Hindlimb muscle (tissue), 1 donor: ENCODE results near the gene RNF39. TPM values are rescaled to one million over a fixed set of nuclear protein-coding genes. Genes with fewer than 3 reads are reported as not detected.
"Not testable (repeated sequence)": the region's sequence is repeated elsewhere in the genome, so short reads cannot be mapped to it uniquely, and the experiment has no call there.

Source experiments
- DNase-seq: peaks from one replicate; pipeline ENCODE4 v3.0.0-alpha.2; 2013
- polyA plus RNA-seq: library from polyadenylated mRNA; unstranded; fragments of 120-200 nt; gene quantifications from one replicate; pipeline ENCODE4 v1.2.1, GENCODE V29; 2013; ENCODE audit not compliant: insufficient read length

Gene RNF39
- polyA plus RNA-seq: 0.35 TPM

- DNase-seq: no peak
Measured at GRCh38 chr6:30075094-30075789, at the start of gene RNF39. Gene RNF39 (minus strand): TSS chr6:30075769. CDS start chr6:30075585, 184 bp downstream.

DNA sequence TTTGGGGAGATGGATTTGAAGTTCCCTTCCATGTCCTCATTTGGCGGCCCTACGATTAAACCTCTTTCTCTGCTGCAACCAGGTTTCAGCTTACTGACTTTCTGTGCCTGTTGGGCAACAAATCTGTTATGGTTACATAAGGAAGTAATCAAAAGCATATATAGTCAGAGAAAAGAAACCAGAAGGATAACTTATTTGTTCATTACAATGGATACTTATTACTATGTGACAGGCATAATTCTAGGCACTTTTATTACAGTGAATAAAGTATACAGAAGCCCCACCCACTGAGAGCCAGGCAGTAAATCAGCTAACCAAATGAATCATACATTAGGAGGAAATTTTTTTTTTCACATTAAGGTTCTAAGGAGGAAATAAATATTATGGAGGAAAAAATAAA, 46.9 kb upstream of the RNF39 start:
- no peak for DNase-seq

DNA sequence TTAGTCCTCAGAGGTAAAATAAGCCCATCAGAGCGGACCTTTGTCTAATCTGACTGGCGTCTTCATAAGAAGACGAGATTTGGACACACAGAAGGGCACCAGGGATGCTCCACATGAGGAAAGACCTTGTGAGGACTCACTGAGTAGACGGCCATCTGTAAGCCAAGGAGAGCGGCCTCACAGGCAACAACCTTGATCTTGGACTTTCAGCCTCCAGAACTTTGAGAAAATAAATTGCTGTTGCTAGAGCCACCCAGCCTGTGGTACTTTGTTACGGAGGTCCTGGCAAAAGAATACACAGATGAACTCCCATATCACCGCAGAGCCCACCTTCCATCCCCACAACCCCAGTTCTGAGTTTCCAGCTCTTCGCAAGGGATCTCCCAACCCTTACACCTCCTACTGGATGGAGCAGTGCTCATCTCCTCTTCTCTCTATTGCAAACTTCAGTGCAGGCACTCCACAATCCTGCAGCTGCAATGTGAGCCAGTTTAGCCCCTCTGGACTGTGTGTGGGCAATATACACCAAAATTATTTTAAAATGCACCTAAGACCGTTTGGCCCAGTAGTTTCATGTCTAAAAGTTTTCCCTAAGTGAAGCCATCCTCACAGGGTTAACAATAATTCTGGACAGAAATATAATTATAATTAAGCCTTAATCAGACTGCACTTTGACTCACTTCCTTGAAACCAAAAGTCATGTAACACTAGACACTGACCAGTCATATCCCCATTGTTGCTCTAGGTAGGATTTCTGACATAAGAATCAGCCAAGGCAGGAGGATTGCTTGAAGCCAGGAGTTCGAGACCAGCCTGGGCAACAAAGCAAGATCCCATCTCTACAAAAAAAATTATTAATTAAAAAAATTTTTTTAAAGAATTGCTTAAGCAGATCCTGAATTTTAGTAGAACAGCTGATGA, 46.1 kb upstream of the RNF39 start:
- no peak for DNase-seq

- DNase-seq: not testable (repeated sequence)
Measured at GRCh38 chr6:30118691-30119090, 43.1 kb upstream of the RNF39 start.

- DNase-seq: no peak
Measured at GRCh38 chr6:30116724-30117123, 41.2 kb upstream of the RNF39 start.

GRCh38 chr6:30113841-30114240, 38.3 kb upstream of the RNF39 start:
- no peak for DNase-seq

GRCh38 chr6:30113003-30113759, 37.6 kb upstream of the RNF39 start, which contains the start of gene TRIM31:
Gene TRIM31 (minus strand): TSS chr6:30113090. CDS start chr6:30112805, 285 bp downstream.
- no peak for DNase-seq

DNA sequence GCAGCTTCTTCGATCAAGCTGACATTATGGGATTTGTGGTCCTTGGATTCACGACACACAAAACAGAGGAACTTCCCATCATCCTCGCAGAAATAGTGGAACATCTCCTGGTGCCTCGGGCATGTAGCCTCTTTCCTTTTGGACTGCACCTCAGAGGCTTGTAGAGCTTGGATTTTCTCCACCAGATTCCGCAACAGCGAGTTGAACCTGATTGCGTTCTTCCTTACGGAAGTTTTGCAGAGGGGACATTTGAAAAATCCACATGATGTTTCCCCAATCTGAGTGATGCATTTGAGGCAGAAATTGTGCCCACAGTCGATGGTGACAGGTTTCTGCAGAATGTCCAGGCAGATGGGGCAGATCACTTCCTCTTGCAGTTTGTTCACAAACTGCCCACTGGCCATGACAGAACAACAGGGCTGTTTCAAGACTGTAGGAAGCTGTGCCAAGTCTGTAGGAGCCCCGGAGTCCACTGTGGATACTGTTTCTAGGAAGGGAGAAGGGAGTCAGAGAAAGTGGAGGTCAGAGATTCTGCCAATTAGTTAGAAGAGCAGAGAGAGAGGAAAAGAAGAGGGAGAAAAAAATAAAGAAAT, 36.9 kb upstream of the RNF39 start:
- no peak for DNase-seq

DNA sequence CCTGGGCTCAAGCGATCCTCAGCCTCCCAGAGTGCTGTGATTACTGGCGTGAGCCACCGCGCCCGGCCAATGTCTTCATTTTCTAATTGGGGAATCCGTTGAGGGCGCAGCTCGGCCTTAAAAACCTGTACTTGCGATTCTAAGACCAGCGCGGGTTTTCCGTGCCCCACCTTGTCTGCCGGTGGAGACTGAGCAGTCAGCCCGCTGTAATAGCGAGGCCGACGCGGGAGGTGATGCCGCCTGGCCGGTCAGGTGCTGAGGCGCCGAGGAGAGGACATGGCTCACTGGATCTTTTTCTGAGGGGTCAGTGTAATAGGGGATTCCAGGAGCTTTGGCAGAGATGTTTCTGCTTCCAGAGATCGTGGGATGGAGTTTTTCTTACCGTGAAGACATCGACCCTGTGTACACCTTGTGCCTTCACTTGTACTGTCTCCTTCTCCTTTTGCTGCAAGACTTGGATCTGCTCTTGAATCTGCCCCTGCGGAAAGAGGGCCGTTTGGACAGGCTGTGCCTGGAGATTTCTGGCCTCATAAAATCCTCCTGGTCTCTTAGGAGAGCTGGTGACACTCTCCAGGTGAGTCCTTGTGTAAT, 35.8 kb upstream of the RNF39 start:
- no peak for DNase-seq

GRCh38 chr6:30104661-30105060, 29.1 kb upstream of the RNF39 start:
- DNase-seq: no peak

DNA sequence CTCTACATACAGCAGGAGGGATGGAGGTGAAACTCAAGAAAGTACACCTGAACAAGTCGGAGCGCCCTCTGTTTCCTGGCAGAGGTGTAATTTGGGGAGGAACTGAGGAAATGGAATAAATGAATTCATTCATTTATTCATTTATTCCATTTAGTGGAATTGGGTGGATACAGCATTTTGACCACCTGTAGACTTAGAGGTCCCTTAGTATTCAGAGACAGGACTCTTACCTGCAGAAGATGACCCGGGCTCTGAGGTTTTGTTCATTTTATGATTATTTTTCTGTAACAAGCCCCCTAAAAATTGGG, 28.3 kb upstream of the RNF39 start:
- DNase-seq: no peak

DNA sequence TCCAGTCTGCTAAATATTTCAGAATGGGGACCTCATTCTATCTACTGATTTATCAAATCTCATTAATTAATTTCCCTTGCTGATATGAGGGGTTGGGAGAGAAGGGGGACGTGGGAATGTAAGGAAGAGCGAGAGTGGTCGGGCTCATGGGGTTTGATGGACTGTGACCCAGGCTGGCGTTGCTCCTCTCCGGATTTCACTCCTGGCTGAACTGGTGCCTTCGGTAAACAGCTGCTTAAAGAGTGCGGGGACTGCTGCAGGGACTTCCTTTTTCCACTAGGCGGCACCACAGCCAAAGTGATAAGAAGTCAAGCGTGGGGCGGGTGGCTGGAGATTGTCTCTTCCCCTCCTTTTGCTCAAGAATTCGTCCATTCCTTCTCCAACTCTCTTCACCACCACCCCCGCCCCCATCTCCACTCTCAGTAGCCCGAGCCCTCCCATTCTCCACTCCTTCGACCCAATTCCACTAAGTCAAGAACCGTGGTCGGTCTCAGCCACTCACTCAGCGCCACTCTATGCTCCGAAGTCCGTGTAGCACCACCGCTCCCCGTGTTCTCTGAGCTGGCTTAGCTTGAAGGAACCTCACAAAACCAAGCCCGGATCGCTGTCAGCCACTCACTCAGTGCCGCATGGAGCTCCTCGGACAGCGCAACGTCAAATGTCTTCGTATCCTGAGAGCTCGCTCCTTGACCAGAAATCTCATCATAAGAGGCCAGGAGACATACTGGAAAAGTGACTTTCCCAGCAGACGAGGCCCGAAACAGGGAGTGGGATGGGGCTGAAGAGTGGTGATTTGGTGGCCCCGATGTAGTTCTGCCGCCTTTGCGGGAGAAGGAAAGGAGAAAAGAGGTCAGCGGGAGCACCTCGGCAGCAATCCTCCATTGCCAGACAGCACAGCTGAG, 27.7 kb upstream of the RNF39 start:
- DNase-seq: peak; percentile 83

- DNase-seq: no peak
Measured at GRCh38 chr6:30102414-30102969, 26.9 kb upstream of the RNF39 start.

DNA sequence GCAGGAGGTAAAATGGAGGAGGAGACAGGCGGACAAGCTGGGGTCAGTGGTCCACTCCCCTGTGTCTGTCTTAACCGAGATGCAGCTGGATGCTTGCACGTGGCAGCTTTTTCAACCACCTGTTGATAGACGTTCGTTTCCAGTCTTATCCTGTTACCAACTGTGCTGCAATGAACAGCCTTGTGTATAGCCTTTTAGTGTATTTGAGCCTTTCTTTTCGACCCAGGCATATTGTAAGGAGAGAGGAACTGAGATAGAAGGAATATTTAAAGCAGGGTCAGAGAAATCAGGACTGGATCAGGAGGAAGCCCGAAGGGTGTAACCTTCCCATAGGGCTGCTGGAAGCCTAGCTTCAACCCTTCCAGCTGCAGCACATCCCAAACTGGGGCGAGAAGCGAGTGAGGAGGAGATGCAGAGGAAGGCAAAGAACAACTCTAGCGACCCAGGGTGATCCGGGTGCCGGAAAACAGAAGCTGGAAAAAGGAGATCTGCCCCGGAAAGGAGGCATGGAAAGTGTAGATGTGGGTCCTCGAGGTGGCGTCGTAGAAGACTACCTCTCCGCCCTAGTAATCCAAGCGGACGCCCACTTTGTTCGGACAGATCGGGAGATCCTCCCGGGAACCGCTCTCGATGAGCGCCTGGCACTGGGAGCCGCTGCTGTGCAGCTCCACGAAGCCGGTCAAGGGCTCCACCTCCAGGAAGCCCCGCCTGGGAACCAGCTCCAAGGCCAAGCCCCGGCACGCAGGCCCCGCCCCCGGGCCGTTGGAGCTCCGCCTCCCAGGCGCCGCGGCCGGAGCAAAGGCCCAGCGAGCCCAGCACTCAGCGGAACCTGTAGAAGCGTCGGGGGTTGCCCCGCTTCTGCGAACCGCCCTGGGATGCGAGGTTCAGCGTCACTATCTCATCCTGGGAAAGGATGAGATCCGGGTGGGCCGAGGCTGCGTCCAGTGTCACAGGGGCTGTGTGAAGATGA, 26.2 kb upstream of the RNF39 start:
- peak; percentile 81 for DNase-seq

DNA sequence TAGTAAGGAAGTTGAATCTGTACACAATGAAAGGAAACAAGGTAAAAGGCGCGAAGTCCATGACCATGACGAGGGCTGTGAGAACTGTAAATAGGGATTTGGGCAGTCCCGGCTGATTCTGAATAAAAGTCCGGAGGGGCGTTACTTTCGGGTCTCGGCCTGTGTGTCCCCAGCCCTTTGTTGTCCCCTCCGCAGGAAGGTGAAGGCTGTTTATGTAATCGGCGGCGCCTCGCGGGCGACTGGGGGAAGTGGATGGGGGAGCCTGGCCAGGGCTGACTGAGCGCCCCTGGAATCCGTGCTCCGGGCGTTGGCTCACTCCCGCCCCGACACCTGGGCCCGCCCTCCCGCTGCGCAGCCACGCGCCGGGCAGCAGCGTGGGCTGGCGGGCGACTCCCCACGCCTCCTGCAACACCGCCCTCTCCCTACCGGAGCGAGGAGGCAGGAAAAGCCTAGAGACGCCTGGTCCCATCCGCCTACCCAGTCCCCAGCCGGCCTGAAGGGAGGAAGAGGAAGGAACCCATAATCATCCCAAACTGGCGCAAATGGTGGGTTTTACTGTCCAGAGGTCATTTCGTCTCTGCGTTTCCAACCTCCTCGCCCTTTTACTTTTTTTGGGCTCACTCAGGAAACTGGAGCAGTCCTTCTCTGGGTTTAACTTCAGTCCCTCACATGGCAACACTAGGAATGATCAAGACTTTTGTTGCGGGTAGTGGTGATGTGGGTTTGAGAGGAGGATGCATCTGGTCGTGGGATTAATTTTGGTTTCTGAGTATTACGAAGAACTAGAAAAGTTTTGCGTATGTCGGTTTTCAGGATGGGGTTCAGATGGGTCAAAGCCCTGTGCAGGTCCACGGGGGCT, 25.2 kb upstream of the RNF39 start:
- DNase-seq: no peak

DNA sequence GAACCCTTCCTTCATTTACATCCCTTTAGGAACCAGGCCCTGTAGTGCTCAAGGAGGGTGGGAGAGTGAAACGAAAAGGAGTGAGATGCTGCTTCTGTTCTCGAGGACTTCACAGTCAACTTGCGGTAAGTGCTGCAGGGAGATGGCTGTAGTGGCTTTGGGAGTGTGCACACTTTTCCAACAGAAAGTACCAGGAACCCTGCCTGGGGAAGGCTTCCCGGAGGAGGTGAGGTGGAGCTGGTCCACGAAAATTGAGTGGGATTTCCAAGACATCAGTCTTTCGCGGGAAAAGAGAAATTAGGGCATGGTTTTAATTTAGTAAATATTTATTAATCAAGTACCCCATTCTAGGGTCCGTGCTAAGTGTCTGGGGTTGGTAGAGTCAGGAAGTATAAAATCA, 24.6 kb upstream of the RNF39 start:
- no peak for DNase-seq

DNA sequence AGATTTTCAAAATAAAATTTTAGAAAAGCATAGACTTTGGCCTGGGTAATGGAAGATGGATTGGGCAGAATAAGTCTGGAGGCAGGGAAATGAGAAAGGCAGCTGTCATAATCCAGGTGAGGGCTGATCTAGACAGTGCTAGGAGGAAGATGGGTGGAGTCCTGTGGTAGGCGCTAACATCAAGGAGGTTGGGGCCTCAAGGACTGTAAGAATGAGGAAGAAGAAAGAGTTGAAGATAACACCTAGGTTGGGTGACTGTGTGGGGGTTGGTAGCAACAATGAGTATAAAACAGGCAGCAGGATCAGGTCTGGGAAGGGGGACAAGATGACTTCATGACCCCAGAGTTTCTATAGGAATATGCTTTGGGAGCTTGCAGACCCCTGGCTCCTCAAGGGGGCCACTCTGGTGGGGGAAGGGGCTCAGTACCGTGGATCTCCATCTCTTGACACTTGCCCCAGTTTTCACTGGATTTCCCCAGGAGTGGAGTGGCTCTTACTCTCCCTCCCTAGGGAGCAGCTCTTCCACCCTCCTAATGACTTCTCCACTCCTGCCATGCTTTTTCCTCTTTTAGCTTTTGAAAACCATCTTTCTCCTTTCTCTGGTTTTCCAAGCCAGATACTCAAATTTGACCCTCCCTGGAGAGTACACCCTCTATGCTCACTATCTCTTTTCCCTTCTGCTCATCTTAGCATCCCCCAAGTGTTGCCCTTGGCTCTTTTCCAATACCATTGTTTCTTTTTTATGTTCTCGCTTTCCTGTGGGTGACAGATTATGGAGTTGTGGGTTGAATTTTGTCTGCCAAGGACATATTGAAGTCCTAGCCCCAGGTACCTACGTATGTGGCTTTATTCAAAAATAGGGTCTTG, 22.6 kb upstream of the RNF39 start:
- DNase-seq: no peak

GRCh38 chr6:30096829-30097228, 21.3 kb upstream of the RNF39 start:
- no peak for DNase-seq
